H1 (cell line): ENCODE results near the gene DPRX. TPM values are rescaled to one million over a fixed set of nuclear protein-coding genes. Genes with fewer than 3 reads are reported as not detected.

Experiments used
- CTCF ChIA-PET: fragments of 300-600 bp; sonication (Branson Sonifier 250); formaldehyde crosslinking; loops from one replicate; lab custom pipeline; 2021; ENCODE audit not compliant: partially characterized antibody; lab: Charles Lee
- POLR2A ChIA-PET: fragments of 300-600 bp; sonication (Branson Sonifier 250); formaldehyde crosslinking; loops from one replicate; lab custom pipeline; 2021; ENCODE audit warnings: inconsistent platforms; ENCODE audit not compliant: partially characterized antibody; lab: Charles Lee
- DNase-seq, 2 experiments: peaks; one replicate each; pipeline versions ENCODE4 v3.0.0 to v3.0.0-alpha.2; 2010 to 2022; ENCODE audit warnings: low spot score in 2 of 2, low read depth in 1 of 2, mixed read lengths in 1 of 2
- FAIRE-seq: peaks from 2 replicates; lab custom pipeline; 2011; peaks lifted over from hg19 to GRCh38; lab: Jason Lieb, UNC
- H2AFZ ChIP-seq: 2 replicates; pipeline ENCODE4 v1.8.1; 2012; ENCODE audit warnings: low read length, inconsistent platforms
- H2AK5ac ChIP-seq: 2 replicates; pipeline ENCODE4 v1.6.1; 2013; ENCODE audit warnings: low read depth, low read length
- H2BK120ac ChIP-seq: replicated peaks from 2 replicates; pipeline ENCODE3; 2013; ENCODE audit warnings: low read depth, low read length, inconsistent platforms
- H2BK12ac ChIP-seq: 2 replicates; pipeline ENCODE4 v1.6.1; 2013; ENCODE audit warnings: low read depth, low read length
- H2BK15ac ChIP-seq: 2 replicates; pipeline ENCODE4 v1.6.1; 2013; ENCODE audit warnings: low read length
- H2BK20ac ChIP-seq: 2 replicates; pipeline ENCODE4 v1.6.1; 2013; ENCODE audit warnings: low read length
- H2BK5ac ChIP-seq: 2 replicates; pipeline ENCODE4 v1.6.1; 2013; ENCODE audit warnings: low read depth, low read length
- H3K14ac ChIP-seq: 2 replicates; pipeline ENCODE4 v1.6.1; 2013; ENCODE audit warnings: inconsistent platforms; ENCODE audit not compliant: insufficient read length
- H3K18ac ChIP-seq: 2 replicates; pipeline ENCODE4 v1.6.1; 2013; ENCODE audit warnings: low read length; ENCODE audit errors: extremely low read depth
- H3K23ac ChIP-seq: 2 replicates; pipeline ENCODE4 v1.6.1; 2013; ENCODE audit warnings: inconsistent platforms; ENCODE audit not compliant: insufficient read length
- H3K23me2 ChIP-seq: 2 replicates; pipeline ENCODE4 v1.6.1; 2013; ENCODE audit warnings: low read depth, low read length
- H3K27ac ChIP-seq: 2 replicates; pipeline ENCODE4 v1.6.1; 2011; ENCODE audit warnings: low read depth, low read length, inconsistent platforms
- H3K27me3 ChIP-seq, 4 experiments: replicated peaks in 1 of 4; 1 replicate in 1 of 4; 2 replicates in 3 of 4; pipeline versions ENCODE4 v1.6.1 to v1.8.1; 2011 to 2013; ENCODE audit warnings: low read length in 3 of 4, mild to moderate bottlenecking in 3 of 4, inconsistent platforms in 2 of 4, mixed read lengths in 2 of 4, moderate library complexity in 1 of 4; ENCODE audit not compliant: control insufficient read depth in 3 of 4, insufficient read depth in 3 of 4; ENCODE audit errors: extremely low read depth in 1 of 4
- H3K36me3 ChIP-seq, 4 experiments: 2 replicates each; pipeline versions ENCODE4 v1.6.1 to v1.8.1; 2011 to 2013; ENCODE audit warnings: mild to moderate bottlenecking in 4 of 4, low read length in 3 of 4, moderate library complexity in 2 of 4, control low read depth in 1 of 4, inconsistent platforms in 1 of 4; ENCODE audit not compliant: insufficient read depth in 4 of 4, control insufficient read depth in 2 of 4
- H3K4ac ChIP-seq: replicated peaks from 2 replicates; pipeline ENCODE3; 2013; ENCODE audit warnings: low read length, low read depth, mixed read lengths, inconsistent platforms; ENCODE audit not compliant: insufficient read length
- H3K4me1 ChIP-seq, 4 experiments: replicated peaks in 1 of 4; 1 replicate in 1 of 4; 2 replicates in 3 of 4; pipeline versions ENCODE4 v1.6.1 to v1.8.1; 2011 to 2013; ENCODE audit warnings: low read length in 3 of 4, inconsistent platforms in 2 of 4, mixed read lengths in 1 of 4; ENCODE audit not compliant: insufficient read depth in 4 of 4, control insufficient read depth in 3 of 4
- H3K4me2 ChIP-seq, 2 experiments: 2 replicates each; pipeline versions ENCODE4 v1.6.1 to v1.8.1; 2011 to 2013; ENCODE audit warnings: low read depth in 2 of 2, low read length in 2 of 2, control low read depth in 1 of 2, inconsistent platforms in 1 of 2, mild to moderate bottlenecking in 1 of 2; ENCODE audit not compliant: insufficient read depth in 1 of 2
- H3K4me3 ChIP-seq, 4 experiments: fragments of 200-600, 300-600 bp in 1 of 4; sonication (generic), shearing (Covaris generic), sonication (Bioruptor Twin) in 1 of 4; 2 replicates each; pipeline versions ENCODE4 v1.5.1 to v1.8.1; 2011 to 2016; ENCODE audit warnings: low read length in 4 of 4, low read depth in 3 of 4, control low read depth in 2 of 4, inconsistent platforms in 2 of 4, mild to moderate bottlenecking in 2 of 4, mixed read lengths in 1 of 4, moderate library complexity in 1 of 4; ENCODE audit not compliant: insufficient read depth in 2 of 4; ENCODE audit errors: extremely low read depth in 1 of 4
- H3K56ac ChIP-seq: replicated peaks from 2 replicates; pipeline ENCODE3; 2013; ENCODE audit warnings: low read depth, mild to moderate bottlenecking, mixed read lengths, low read length, inconsistent platforms; ENCODE audit not compliant: insufficient read length
- H3K79me1 ChIP-seq: 2 replicates; pipeline ENCODE4 v1.6.1; 2013; ENCODE audit warnings: low read depth, low read length, control low read depth
- H3K79me2 ChIP-seq, 2 experiments: 2 replicates each; pipeline versions ENCODE4 v1.6.1 to v1.8.1; 2012 to 2013; ENCODE audit warnings: low read length in 2 of 2, mild to moderate bottlenecking in 2 of 2, inconsistent platforms in 1 of 2; ENCODE audit not compliant: insufficient read depth in 2 of 2, control insufficient read depth in 1 of 2
- H3K9ac ChIP-seq, 4 experiments: replicated peaks in 1 of 4; 1 replicate in 1 of 4; 2 replicates in 3 of 4; pipeline versions ENCODE4 v1.6.1 to v1.8.1; 2011 to 2013; ENCODE audit warnings: low read depth in 3 of 4, low read length in 3 of 4, control low read depth in 2 of 4, mild to moderate bottlenecking in 2 of 4, moderate library complexity in 2 of 4, inconsistent platforms in 1 of 4; ENCODE audit errors: extremely low read depth in 1 of 4
- H3K9me3 ChIP-seq, 2 experiments: 2 replicates each; pipeline versions ENCODE4 v1.6.1 to v1.8.1; 2012 to 2013; ENCODE audit warnings: mild to moderate bottlenecking in 2 of 2, moderate library complexity in 2 of 2, control low read depth in 1 of 2, inconsistent platforms in 1 of 2, low read depth in 1 of 2, low read length in 1 of 2, mixed read lengths in 1 of 2; ENCODE audit not compliant: insufficient read depth in 2 of 2
- H4K20me1 ChIP-seq, 2 experiments: replicated peaks in 1 of 2; 2 replicates each; pipeline versions ENCODE3 to v1.8.1; 2011 to 2013; ENCODE audit warnings: inconsistent platforms in 2 of 2, low read length in 2 of 2, mild to moderate bottlenecking in 1 of 2; ENCODE audit not compliant: insufficient read depth in 2 of 2, control insufficient read depth in 1 of 2
- H4K5ac ChIP-seq: 2 replicates; pipeline ENCODE4 v1.6.1; 2013; ENCODE audit warnings: low read length, low read depth, mixed read lengths, inconsistent platforms; ENCODE audit not compliant: insufficient read length
- H4K8ac ChIP-seq: 2 replicates; pipeline ENCODE4 v1.8.0; 2013; ENCODE audit warnings: mild to moderate bottlenecking, moderate library complexity, low read length, inconsistent platforms; ENCODE audit not compliant: insufficient read depth; ENCODE audit errors: extremely low read depth
- H4K91ac ChIP-seq: replicated peaks from 2 replicates; pipeline ENCODE3; 2013; ENCODE audit warnings: low read length, mixed read lengths, inconsistent platforms; ENCODE audit not compliant: insufficient read length
- CBX5 ChIP-seq: fragments of 300-800, 300-1000 bp; sonication (generic); IDR thresholded peaks from 2 replicates; pipeline ENCODE4 v1.7.1; 2016; ENCODE audit warnings: antibody characterized with exemption, low read length, low read depth
- HDAC2 ChIP-seq, 2 experiments: fragments of 300-600 bp in 1 of 2; sonication (generic) in 1 of 2; IDR thresholded peaks; 2 replicates each; pipeline ENCODE4 v1.6.1; 2011 to 2012; ENCODE audit warnings: low read depth in 2 of 2, low read length in 2 of 2, mild to moderate bottlenecking in 2 of 2, moderate library complexity in 2 of 2, borderline replicate concordance in 1 of 2, inconsistent platforms in 1 of 2
- NANOG ChIP-seq: IDR thresholded peaks from 2 replicates; pipeline ENCODE4 v1.6.1; 2011; ENCODE audit warnings: low read length, low read depth, mild to moderate bottlenecking, inconsistent platforms; ENCODE audit not compliant: insufficient read depth, poor library complexity, severe bottlenecking
- SUZ12 ChIP-seq: fragments of 200-600 bp; sonication (generic); IDR thresholded peaks from 2 replicates; pipeline ENCODE4 v1.6.1; 2012; ENCODE audit warnings: mild to moderate bottlenecking, inconsistent platforms, low read length, moderate library complexity, mixed read lengths
- TBP ChIP-seq: IDR thresholded peaks from 2 replicates; pipeline ENCODE4 v1.6.1; 2011; ENCODE audit warnings: low read depth, low read length, improper control_type of control experiment
- WGBS, 2 experiments: shearing (Covaris generic) in 1 of 2; methylation state at CpG; one replicate each; pipeline versions ENCODE4 v1.1.6 to v1.1.7; 2013 to 2015; ENCODE audit warnings: low lambda C conversion rate in 2 of 2, mixed read lengths in 2 of 2, inconsistent platforms in 1 of 2, low coverage in 1 of 2, missing lambda C conversion rate in 1 of 2; ENCODE audit not compliant: insufficient replicate concordance in 2 of 2, insufficient coverage in 1 of 2, insufficient read length in 1 of 2; ENCODE audit errors: extremely low coverage in 1 of 2, missing lambda C conversion rate in 1 of 2; 5-methylcytosine and 5-hydroxymethylcytosine counted together
- polyA plus RNA-seq, 7 experiments: library from polyadenylated mRNA; depleted of rRNA in 3 of 7; stranded (reverse) in 5 of 7; unstranded in 2 of 7; fragments of >200 nt in 5 of 7; fragments of 200-250 nt in 2 of 7; gene quantifications; 1 replicate in 5 of 7; 2 replicates in 1 of 7; 4 replicates in 1 of 7; pipeline versions ENCODE4 v1.2.1 to v1.2.3, GENCODE V29; 2011 to 2013; ENCODE audit warnings: missing spikeins in 2 of 7, mixed read lengths in 2 of 7
- total RNA-seq: library from RNA; stranded (reverse); fragmentation: NEBNext Ultra II Directional; extraction: Animal tissue kit (Norgen Biotek cat#: 25700); gene quantifications from 2 replicates; pipeline ENCODE4 v1.2.1, GENCODE V29; 2021

Gene DPRX
- total and polyA plus RNA-seq, 2 of the 8 experiments (the other 6 are each of a cell fraction or from before 2014, with no cell fraction given): not detected

DNA sequence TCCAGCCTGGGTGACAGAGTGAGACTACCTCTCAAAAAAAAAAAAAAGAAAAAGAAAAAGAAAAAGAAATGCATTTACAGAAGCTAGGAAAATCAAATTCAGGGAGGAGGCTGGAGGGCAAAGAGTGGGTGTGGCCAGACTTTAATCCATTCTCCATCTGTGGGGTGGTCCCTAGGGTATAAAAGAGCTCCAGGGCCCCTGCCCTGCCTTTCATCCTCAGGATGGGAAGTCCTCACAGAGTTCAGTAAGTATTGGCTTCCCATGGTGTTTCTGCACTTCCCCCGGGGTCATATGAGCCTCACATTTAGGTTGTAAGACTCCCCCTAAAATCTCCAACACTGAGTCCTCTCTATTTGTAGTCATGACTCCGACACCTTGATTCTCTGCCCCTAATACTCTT, 33.0 kb downstream of the DPRX start:
- no peak for TF ChIP-seq NANOG
- no peak for TF ChIP-seq CBX5
- no peak for TF ChIP-seq SUZ12
- TF ChIP-seq TBP: peak; percentile 55
- no peak for TF ChIP-seq HDAC2 (IDR thresholded peaks at IDR 0.05; ENCODE audit: borderline replicate concordance in 1 of 2, low read depth in 2 of 2, low read length in 2 of 2)
- H4K91ac ChIP-seq: peak overlapping the region; percentile 73
- peak; percentile 24 for FAIRE-seq
- H2AFZ ChIP-seq: no peak overlapping the region
- no peaks in the 10 kb centered on the region for H3K79me2 ChIP-seq
- H2AK5ac ChIP-seq: no peak overlapping the region
- peak overlapping the region; percentile 50; the same call in 1 of the 2 replicates for H2BK12ac ChIP-seq
- peak overlapping the region; percentile 19; the same call in 1 of the 2 replicates for H3K18ac ChIP-seq
- no peaks in the 10 kb centered on the region; a peak in 1 of 4 replicates for H3K9me3 ChIP-seq
- POLR2A ChIA-PET: interaction anchor here (1.0 kb wide), 1 partner anchor 18 kb away, joined by 3 read pairs; no protein-coding TSS in a partner anchor
- no peak for DNase-seq
- H2BK20ac ChIP-seq: no peak overlapping the region
- no peaks in the 10 kb centered on the region for H3K79me1 ChIP-seq
- no peak overlapping the region for H2BK120ac ChIP-seq
- H3K56ac ChIP-seq: no peak overlapping the region
- peak overlapping the region; percentile 95; the same call in 1 of the 2 replicates for H2BK5ac ChIP-seq
- no peak overlapping the region for H3K23ac ChIP-seq
- H4K8ac ChIP-seq: no peak overlapping the region
- peak overlapping the region; percentile 42 for H4K5ac ChIP-seq
- no peak overlapping the region for H3K4me2 ChIP-seq
- no peak overlapping the region for H3K4ac ChIP-seq
- no peak overlapping the region for H2BK15ac ChIP-seq
- no peaks in the 10 kb centered on the region for H3K23me2 ChIP-seq
- no peak overlapping the region for H3K9ac ChIP-seq
- peaks cover 2 to 26% (median 12%) of the 10 kb centered on the region in 4 experiments for H3K4me1 ChIP-seq
- H3K27ac ChIP-seq: no peak overlapping the region
- H3K27me3 ChIP-seq: no peaks in the 10 kb centered on the region
- no peaks in the 10 kb centered on the region for H4K20me1 ChIP-seq
- H3K36me3 ChIP-seq: no peaks in the 10 kb centered on the region
- no peak overlapping the region for H3K4me3 ChIP-seq
- CTCF ChIA-PET: interaction anchor here (0.6 to 1.0 kb wide), 3 partner anchors 70 to 165 kb away, joined by 3 read pairs; no protein-coding TSS in a partner anchor
- WGBS, 2 experiments: 55% methylated on average over 2 of the region's 2 CpGs; no CpG with 5 or more reads in 1 of the 2 experiments
- H3K14ac ChIP-seq: no peak overlapping the region
